GM19351 (cell line): Measurements from ENCODE around the gene ALK.

Experiments used
- ATAC-seq: cut with Tn5 transposase; IDR thresholded peaks from one replicate; pipeline ENCODE4 v1.9.1; 2021; ENCODE audit warnings: mild to moderate bottlenecking, moderate library complexity; ENCODE audit not compliant: unreplicated experiment

ALK gene

GRCh38 chr2:29583548-29584156 lies 337.7 kb downstream of the ALK start:
- no peak for ATAC-seq

GRCh38 chr2:29583104-29583503 lies 338.3 kb downstream of the ALK start:
- peak; percentile 82 for ATAC-seq

GRCh38 chr2:29582062-29582461 lies 339.3 kb downstream of the ALK start:
- peak; percentile 41 for ATAC-seq

GRCh38 chr2:29580223-29580622 lies 341.2 kb downstream of the ALK start:
- ATAC-seq, result no peak

GRCh38 chr2:29579495-29580169 lies 341.8 kb downstream of the ALK start:
- ATAC-seq, result no peak

- no peak for ATAC-seq
Measured at GRCh38 chr2:29578084-29578598, 343.2 kb downstream of the ALK start.

- ATAC-seq, result no peak
Measured at GRCh38 chr2:29576231-29576630, 345.2 kb downstream of the ALK start.

GRCh38 chr2:29575370-29575890 lies 346.0 kb downstream of the ALK start:
- no peak for ATAC-seq

GRCh38 chr2:29573612-29574011 lies 347.8 kb downstream of the ALK start:
- no peak for ATAC-seq

GRCh38 chr2:29573147-29573546 lies 348.2 kb downstream of the ALK start:
- no peak for ATAC-seq

GRCh38 chr2:29570539-29570938 lies 350.8 kb downstream of the ALK start:
- no peak for ATAC-seq

GRCh38 chr2:29567906-29568520 lies 353.4 kb downstream of the ALK start:
- ATAC-seq, result no peak

GRCh38 chr2:29563697-29564096 lies 357.7 kb downstream of the ALK start:
- ATAC-seq, result no peak

GRCh38 chr2:29562896-29563295 lies 358.5 kb downstream of the ALK start:
- ATAC-seq, result no peak

- ATAC-seq, result no peak
Measured at GRCh38 chr2:29562319-29562718, 359.1 kb downstream of the ALK start.

- no peak for ATAC-seq
Measured at GRCh38 chr2:29561628-29562027, 359.8 kb downstream of the ALK start.

GRCh38 chr2:29561181-29561580 lies 360.2 kb downstream of the ALK start:
- ATAC-seq, result no peak

GRCh38 chr2:29560566-29560965 lies 360.8 kb downstream of the ALK start:
- ATAC-seq, result no peak

- ATAC-seq, result no peak
Measured at GRCh38 chr2:29560030-29560429, 361.4 kb downstream of the ALK start.

GRCh38 chr2:29559578-29559977 lies 361.8 kb downstream of the ALK start:
- ATAC-seq, result no peak

- ATAC-seq, result no peak
Measured at GRCh38 chr2:29558097-29558496, 363.3 kb downstream of the ALK start.

GRCh38 chr2:29557268-29557667 lies 364.1 kb downstream of the ALK start:
- no peak for ATAC-seq
